Tibial artery (tissue), 4 donors: Measurements from ENCODE around the gene TAF3.

Source experiments
- DNase-seq, 2 donors: peaks; one replicate each; pipeline ENCODE4 v3.0.0-alpha.2; 2019
- H3K27ac ChIP-seq, 2 donors: fragments of 200-600 bp; sonication (generic) in 1 of 2; 1 replicate in 1 of 2; 2 replicates in 1 of 2; pipeline ENCODE4 v1.5.1; 2018 to 2019; ENCODE audit warnings: mild to moderate bottlenecking in 1 of 2
- H3K27me3 ChIP-seq, 2 donors: fragments of 200-600 bp; sonication (generic) in 1 of 2; one replicate each; pipeline versions ENCODE4 v1.5.1 to v1.6.0; 2016 to 2019
- H3K36me3 ChIP-seq, 3 donors: fragments of 200-600 bp; sonication (generic) in 2 of 3; one replicate each; pipeline ENCODE4 v1.5.1; 2016 to 2019; ENCODE audit warnings: mild to moderate bottlenecking in 2 of 3
- H3K4me1 ChIP-seq, 4 donors: fragments of 200-600 bp; sonication (generic) in 2 of 4; 1 replicate in 3 of 4; 2 replicates in 1 of 4; pipeline ENCODE4 v1.5.1; 2016 to 2019
- H3K4me3 ChIP-seq, 2 donors: fragments of 200-600 bp; sonication (generic) in 1 of 2; 1 replicate in 1 of 2; 2 replicates in 1 of 2; pipeline ENCODE4 v1.5.1; 2018 to 2019; ENCODE audit warnings: mild to moderate bottlenecking in 2 of 2
- H3K9me3 ChIP-seq, 3 donors: fragments of 200-600 bp; sonication (generic) in 1 of 3; one replicate each; pipeline ENCODE4 v1.5.1; 2016 to 2019
- intact Hi-C: fragments of 100-400 bp; cut with DNase I; formaldehyde crosslinking; loops from one replicate; pipeline ENCODE4 v1.15.0; 2023; ENCODE audit warnings: low total_unique reads
- TF ChIP-seq, protein P1 (sequence below), 2 experiments: fragments of 200-600 bp in 1 of 2; fragments of 450-650 bp in 1 of 2; IDR thresholded peaks; one replicate each; pipeline ENCODE4 v1.5.1; 2017 to 2019; ENCODE audit warnings: antibody characterized with exemption in 2 of 2, mild to moderate bottlenecking in 1 of 2, moderate library complexity in 1 of 2

Gene TAF3

DNA sequence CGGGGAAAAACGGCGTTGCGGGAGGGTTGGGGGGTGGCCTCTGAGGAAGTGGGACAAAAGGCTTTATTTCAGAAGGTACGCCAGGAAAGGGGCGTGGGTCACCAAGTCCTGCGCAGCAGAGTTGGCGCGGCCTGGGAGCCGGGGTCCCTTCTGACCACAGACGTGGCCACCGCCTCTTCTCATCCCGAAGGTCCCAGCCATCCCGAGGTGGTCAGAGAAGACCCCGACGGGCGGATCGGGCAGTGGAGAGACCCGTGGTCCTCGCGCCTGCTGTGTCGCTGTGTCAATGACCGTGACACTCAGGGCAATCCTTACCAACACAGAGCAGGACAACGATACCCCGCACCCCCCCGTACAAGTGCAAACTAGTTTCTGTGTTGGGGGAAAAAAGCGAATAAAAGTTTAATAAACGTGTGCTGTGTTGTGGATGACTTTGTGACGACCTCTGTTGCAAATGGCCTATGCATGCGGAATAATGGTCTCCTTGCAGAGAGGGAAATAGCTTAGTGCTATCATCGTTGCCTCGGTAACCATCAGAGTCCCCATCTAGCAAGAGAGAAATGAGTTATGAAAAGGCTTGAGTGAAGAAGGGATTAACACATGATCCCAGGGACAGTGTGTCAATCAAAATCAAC lies 216.8 kb downstream of the TAF3 start:
- DNase-seq = no peak
- Histone ChIP-seq H3K36me3 (no peaks in the 10 kb centered on the region), H3K9me3 (no peaks in the 10 kb centered on the region), H3K4me1 (peaks cover 0 to 35% (median 25%) of the 10 kb centered on the region in 4 donors), H3K4me3 (no peak overlapping the region), H3K27me3 (peaks cover 0 to 84% of the 10 kb centered on the region in 2 donors), H3K27ac (no peak overlapping the region)
- TF ChIP-seq, protein P1, sequence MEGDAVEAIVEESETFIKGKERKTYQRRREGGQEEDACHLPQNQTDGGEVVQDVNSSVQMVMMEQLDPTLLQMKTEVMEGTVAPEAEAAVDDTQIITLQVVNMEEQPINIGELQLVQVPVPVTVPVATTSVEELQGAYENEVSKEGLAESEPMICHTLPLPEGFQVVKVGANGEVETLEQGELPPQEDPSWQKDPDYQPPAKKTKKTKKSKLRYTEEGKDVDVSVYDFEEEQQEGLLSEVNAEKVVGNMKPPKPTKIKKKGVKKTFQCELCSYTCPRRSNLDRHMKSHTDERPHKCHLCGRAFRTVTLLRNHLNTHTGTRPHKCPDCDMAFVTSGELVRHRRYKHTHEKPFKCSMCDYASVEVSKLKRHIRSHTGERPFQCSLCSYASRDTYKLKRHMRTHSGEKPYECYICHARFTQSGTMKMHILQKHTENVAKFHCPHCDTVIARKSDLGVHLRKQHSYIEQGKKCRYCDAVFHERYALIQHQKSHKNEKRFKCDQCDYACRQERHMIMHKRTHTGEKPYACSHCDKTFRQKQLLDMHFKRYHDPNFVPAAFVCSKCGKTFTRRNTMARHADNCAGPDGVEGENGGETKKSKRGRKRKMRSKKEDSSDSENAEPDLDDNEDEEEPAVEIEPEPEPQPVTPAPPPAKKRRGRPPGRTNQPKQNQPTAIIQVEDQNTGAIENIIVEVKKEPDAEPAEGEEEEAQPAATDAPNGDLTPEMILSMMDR (IDR thresholded peaks at IDR 0.05) = no peak
- intact Hi-C loops = no loop called here

DNA sequence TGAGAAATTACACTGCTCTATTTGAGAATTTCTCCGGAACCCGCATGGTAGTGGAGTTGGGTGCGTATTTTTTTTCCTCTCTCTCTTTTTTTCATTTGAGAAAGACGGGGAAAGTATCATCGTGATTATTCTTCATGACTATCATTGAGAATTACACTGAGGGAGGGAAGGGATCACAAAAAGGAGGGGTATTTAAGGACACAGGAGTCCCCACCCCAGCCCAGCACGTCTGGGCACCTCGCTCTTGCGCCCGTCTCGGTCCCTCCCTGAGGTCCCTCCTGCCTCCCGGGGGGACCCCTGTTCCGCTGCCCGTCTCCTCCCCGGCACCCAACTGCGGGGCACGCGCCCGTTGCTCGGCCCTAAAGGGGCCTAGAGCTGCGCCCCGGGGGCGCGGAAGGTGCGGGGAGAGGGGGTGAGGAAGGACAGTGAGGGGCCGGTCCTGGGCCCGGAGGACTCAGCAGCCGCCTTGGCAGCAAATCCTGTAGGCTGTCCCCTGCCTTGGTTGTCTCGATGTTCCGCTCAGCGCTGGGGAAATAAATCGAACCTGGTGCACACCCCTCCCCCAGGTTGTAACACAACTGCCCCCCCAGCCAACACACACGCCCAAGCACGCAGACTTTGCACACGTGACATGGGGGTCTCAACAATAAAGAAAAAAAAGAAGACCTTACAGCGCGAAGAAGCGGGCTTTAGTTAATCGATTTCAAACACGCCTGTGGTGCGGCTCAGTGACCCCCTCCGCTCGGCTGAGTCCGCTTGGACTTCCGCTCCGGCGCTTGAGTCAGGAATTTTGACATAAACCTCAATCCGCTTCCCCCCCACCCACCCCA lies 217.6 kb downstream of the TAF3 start:
- no peaks in the 10 kb centered on the region for H3K9me3 ChIP-seq
- no peak overlapping the region for H3K4me3 ChIP-seq
- TF ChIP-seq, protein P1 (IDR thresholded peaks at IDR 0.05) = no peak
- H3K4me1 ChIP-seq = peaks cover 0 to 35% (median 25%) of the 10 kb centered on the region in 4 donors
- peak in 1 of 2 donors; percentile 2 for DNase-seq
- intact Hi-C loops = no loop called here
- no peaks in the 10 kb centered on the region for H3K36me3 ChIP-seq
- H3K27me3 ChIP-seq = peaks cover 0 to 91% of the 10 kb centered on the region in 2 donors
- H3K27ac ChIP-seq = no peak overlapping the region

DNA sequence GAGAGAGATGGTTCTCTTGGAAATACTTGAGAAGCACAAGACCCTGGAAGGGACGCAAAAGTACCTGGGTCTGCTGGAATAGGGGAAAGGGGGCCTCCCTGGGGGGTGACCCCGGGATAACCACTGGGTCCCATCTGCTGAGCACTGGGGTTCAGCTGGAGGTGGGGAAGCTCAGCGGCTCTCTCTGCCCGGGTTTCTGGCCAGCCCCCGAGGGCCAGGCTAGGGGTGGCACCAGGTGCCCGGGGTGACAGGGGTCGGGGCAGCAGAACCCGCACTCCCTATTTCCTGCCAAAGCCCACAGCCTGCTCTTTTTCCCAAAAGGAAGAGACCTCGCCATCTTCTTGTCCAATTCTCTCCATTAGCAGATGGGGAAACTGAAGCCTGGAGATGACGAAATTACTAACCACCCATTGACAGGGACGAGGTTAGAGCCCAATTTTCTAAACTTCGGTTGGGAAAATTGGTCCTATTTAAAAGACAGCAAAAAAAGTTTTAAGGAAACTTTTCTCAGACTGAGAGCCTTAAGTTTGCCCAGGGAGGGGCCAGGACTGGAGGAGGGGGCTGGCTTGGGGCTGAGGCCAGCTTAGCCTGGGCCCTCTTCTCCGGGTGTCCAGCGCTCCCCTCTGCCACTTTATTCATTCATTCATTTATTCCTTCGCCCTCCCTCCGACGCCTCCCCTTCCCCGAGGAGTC lies 218.3 kb downstream of the TAF3 start:
- Histone ChIP-seq H3K36me3 (no peaks in the 10 kb centered on the region), H3K27me3 (peaks cover 0 to 95% of the 10 kb centered on the region in 2 donors), H3K27ac (no peak overlapping the region), H3K9me3 (no peaks in the 10 kb centered on the region), H3K4me1 (peaks cover 0 to 35% (median 25%) of the 10 kb centered on the region in 4 donors), H3K4me3 (no peak overlapping the region)
- TF ChIP-seq, protein P1 (IDR thresholded peaks at IDR 0.05) = no peak
- peak in 1 of 2 donors; percentile 1 for DNase-seq
- intact Hi-C loops = no loop called here

DNA sequence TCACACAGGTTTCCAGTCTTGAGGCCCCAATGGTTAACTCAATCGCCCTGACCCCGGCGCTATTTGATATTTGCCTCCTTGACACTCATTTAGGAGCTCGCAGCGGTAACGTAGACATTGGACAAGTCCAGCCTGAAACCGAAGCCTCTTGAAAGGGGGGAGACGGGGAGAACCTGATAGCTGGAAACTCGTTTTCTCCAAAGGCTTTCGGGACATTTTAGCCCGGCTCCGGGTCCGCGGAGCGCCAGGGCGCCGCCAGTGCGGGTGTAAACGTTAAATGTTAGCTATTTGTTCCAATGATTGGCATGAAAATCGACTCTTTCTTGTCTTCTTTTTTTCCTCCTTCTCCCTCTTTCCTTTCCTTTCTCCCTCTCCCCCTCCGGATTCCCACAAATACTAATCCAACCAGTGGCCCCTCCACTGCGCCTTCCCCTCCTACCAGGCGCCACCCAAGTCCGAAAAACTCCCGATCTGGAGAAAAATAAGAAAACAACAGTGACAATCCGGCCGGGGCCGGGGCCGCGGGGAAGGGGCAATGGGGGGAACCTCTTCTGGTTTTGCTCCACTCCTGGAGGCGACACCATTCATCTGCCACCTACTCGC lies 219.0 kb downstream of the TAF3 start:
- H3K4me3 ChIP-seq = no peak overlapping the region
- no peaks in the 10 kb centered on the region for H3K36me3 ChIP-seq
- H3K27me3 ChIP-seq = peaks cover 0 to 99% of the 10 kb centered on the region in 2 donors
- no peak overlapping the region for H3K27ac ChIP-seq
- intact Hi-C loops = no loop called here
- peaks cover 0 to 35% (median 25%) of the 10 kb centered on the region in 4 donors for H3K4me1 ChIP-seq
- H3K9me3 ChIP-seq = no peaks in the 10 kb centered on the region
- peak in 1 of 2 donors; percentile 17 for DNase-seq
- TF ChIP-seq, protein P1 (IDR thresholded peaks at IDR 0.05) = no peak
